ENCODE results near the gene TIAM1.

TIAM1 gene

DNA sequence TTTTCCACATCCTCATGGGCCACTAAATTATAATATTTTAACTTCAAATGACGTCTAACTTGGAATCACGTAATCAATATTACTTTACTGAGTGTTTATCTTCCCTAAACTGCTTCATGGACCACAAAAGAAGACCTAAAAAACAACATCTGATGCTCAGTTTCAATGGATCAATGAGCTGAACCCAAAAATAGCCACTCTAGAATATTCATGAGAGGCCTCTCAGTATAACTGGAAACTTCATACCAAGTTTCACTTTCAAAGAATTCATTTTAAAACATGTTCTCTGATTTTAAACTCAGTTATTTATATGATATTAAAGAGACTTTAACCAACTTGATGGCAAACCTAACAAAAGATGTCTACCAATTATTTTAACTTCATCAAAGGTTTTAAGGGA, 23.7 kb upstream of the TIAM1 start:
- H3K36me3 Mint-ChIP-seq, result no peaks in the 10 kb centered on the region
- no peak for DNase-seq
- H3K27ac Mint-ChIP-seq, result no peak overlapping the region
- no peak for ATAC-seq (replicated peaks)
- peaks cover 3 to 4% of the 10 kb centered on the region in 2 donors for H3K9me3 Mint-ChIP-seq
- peaks cover 9 to 36% of the 10 kb centered on the region in 2 donors for H3K4me1 Mint-ChIP-seq
- no peaks in the 10 kb centered on the region for H3K27me3 Mint-ChIP-seq
- H3K4me3 Mint-ChIP-seq, result no peak overlapping the region

DNA sequence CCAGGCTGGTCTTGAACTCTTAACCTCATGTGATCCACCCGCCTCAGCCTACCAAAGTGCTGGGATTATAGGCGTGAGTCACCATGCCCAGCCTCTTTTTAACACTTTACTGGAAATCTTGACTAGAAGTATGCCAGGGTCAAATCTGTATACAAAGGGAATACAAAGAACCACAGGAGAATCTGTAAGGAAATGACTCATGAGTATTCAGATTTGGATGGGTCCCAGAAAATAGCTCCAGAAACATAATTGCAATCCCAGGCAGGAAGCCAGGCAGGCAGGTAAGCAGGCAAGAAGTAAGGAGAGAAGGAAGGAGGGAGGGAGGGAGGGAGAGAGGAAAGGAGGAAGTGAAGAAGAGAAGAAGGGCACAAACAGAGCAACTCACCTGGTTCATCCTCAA, 22.8 kb upstream of the TIAM1 start:
- H3K36me3 Mint-ChIP-seq, result no peaks in the 10 kb centered on the region
- no peak for ATAC-seq (replicated peaks)

DNA sequence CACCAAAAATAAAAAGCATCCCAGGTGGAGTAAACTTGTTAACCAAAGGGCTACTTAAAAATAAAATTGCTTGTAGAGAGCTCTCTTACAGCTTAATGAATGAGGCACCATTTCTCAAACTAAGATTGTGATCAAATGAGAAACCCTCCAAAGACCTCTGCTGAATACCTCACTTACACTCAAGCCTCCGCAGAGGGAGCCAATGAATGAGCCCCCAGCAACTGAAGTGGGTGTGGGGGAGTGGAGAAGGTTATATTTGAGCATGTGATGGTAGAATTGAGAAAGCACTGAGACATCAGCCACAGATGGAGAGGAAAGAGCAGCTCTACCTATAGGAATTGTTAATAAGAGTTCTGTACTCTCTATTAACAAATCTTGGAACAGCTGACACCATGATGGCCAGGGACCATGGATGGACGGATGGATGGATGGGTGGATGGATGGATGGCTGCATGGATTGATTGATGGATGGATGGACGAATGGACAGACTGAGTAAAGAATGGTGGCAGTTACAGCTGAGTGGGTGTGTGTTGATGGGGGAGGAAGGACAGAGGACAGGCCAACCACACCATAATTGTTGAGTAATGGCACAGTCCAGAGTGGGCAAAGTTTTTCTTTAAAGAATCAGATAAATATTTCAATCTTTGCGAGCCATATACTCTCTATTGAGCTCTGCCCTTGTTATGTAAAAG, 20.3 kb upstream of the TIAM1 start:
- Mint-ChIP-seq H3K4me1 (peaks cover 9 to 37% of the 10 kb centered on the region in 2 donors), H3K27me3 (no peaks in the 10 kb centered on the region), H3K36me3 (peaks cover under 1 to 2% of the 10 kb centered on the region in 2 donors), H3K9me3 (peaks cover 5 to 7% of the 10 kb centered on the region in 2 donors), H3K4me3 (no peak overlapping the region), H3K27ac (peak overlapping the region; percentile 66)
- DNase-seq, result no peak
- peak; percentile 7 to 39 for ATAC-seq (replicated peaks)

More for the DNA sequence above, 22.8 kb upstream of the TIAM1 start:
- no peaks in the 10 kb centered on the region for H3K27me3 Mint-ChIP-seq
- no peak for DNase-seq
- peaks cover 9 to 37% of the 10 kb centered on the region in 2 donors for H3K4me1 Mint-ChIP-seq
- no peak overlapping the region for H3K4me3 Mint-ChIP-seq
- no peak overlapping the region for H3K27ac Mint-ChIP-seq
- H3K9me3 Mint-ChIP-seq, result peaks cover 2 to 4% of the 10 kb centered on the region in 2 donors

DNA sequence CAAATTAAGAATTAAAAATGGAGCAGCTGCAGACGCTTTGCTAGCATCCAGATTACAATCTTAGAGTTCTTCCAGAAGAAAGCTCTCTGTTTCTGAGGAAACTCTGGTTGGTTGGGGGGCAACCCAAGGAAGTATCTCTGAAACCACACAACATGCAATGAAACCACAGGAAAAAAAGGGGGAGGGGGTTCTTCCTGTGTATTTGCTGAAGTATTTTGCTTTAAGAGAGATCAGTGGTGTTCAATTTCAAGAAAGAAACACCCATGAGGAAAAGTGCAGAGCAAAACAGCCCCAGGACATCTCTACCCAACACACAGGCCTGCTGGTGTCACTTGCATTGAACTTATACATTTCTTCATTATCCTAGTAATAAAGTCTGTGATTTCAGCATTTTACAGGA, 19.7 kb upstream of the TIAM1 start:
- Mint-ChIP-seq H3K36me3 (peaks cover 4% of the 10 kb centered on the region in 2 donors), H3K27ac (peak overlapping the region; percentile 9), H3K4me3 (peak overlapping the region; percentile 0 to 5), H3K4me1 (peaks cover 9 to 37% of the 10 kb centered on the region in 2 donors), H3K9me3 (peaks cover 7 to 10% of the 10 kb centered on the region in 2 donors), H3K27me3 (no peaks in the 10 kb centered on the region)
- DNase-seq, result no peak
- ATAC-seq (replicated peaks), result peak; percentile 4 to 51

DNA sequence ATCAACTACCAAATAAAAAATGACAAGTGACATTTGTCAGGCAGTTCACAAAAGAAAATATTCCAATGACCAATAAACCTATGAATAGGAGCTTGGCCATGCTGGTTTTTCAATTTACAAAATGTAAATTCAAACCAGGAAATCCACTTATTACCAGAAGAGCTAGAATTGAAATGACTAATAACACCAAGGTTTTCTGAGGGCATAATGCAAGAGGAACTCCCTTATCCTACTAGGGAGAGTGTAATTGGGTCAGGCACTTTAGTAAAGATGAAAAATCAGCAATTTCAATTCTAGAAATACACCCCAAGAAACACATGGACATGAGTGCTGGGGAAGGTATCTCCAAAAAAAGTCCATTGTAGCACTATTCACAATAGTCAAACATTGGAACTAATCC, 16.7 kb upstream of the TIAM1 start:
- no peak overlapping the region for H3K4me3 Mint-ChIP-seq
- peaks cover 7 to 10% of the 10 kb centered on the region in 2 donors for H3K9me3 Mint-ChIP-seq
- H3K27ac Mint-ChIP-seq, result no peak overlapping the region
- no peaks in the 10 kb centered on the region for H3K27me3 Mint-ChIP-seq
- peaks cover 4 to 6% of the 10 kb centered on the region in 2 donors for H3K36me3 Mint-ChIP-seq
- peaks cover 9 to 24% of the 10 kb centered on the region in 2 donors for H3K4me1 Mint-ChIP-seq
- no peak for ATAC-seq (replicated peaks)
- DNase-seq, result no peak

DNA sequence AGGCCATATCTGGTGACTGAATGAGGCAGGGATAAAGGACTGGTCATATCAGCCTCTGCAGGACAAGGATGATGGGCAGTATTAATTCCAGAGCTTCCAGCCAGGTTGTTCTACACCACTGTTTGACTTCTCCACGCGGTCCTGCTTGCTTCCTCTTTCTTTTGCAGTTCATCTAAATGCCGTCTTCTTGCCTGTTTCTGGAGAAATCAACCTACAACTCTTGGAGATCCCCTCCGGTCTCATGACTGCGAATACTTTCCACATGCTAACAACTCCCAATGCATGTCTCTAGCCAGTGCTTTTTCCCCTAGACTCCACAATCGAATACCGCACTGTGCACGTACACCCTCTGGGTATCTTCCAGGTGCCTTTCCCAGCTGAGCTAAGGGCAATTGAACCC, 14.1 kb upstream of the TIAM1 start:
- peak; percentile 27 for DNase-seq
- Mint-ChIP-seq H3K4me1 (peaks cover 8 to 22% of the 10 kb centered on the region in 2 donors), H3K36me3 (peaks cover 4 to 7% of the 10 kb centered on the region in 2 donors), H3K4me3 (no peak overlapping the region), H3K27ac (no peak overlapping the region), H3K27me3 (no peaks in the 10 kb centered on the region), H3K9me3 (peaks cover 5 to 6% of the 10 kb centered on the region in 2 donors)
- ATAC-seq (replicated peaks), result peak; percentile 40 to 50

DNA sequence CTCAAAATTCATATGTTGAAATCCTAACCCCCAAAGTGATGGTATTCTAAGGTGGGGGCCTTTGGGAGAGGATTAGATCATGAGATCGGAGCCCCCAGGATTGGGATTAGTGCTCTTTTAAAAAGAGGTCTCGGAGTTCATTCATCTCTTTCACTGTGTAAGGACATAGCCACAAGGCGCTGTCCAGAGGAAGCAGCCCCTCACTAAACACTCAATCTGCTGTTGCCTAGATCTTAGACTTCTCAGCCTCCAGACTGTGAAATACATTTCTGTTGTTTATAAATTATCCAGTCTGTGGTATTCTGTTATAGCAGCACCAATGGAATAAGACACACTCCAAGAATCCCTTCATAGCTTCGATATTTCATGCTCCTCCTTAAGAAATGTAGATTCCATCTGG, 12.4 kb upstream of the TIAM1 start:
- peaks cover 5 to 6% of the 10 kb centered on the region in 2 donors for H3K9me3 Mint-ChIP-seq

DNA sequence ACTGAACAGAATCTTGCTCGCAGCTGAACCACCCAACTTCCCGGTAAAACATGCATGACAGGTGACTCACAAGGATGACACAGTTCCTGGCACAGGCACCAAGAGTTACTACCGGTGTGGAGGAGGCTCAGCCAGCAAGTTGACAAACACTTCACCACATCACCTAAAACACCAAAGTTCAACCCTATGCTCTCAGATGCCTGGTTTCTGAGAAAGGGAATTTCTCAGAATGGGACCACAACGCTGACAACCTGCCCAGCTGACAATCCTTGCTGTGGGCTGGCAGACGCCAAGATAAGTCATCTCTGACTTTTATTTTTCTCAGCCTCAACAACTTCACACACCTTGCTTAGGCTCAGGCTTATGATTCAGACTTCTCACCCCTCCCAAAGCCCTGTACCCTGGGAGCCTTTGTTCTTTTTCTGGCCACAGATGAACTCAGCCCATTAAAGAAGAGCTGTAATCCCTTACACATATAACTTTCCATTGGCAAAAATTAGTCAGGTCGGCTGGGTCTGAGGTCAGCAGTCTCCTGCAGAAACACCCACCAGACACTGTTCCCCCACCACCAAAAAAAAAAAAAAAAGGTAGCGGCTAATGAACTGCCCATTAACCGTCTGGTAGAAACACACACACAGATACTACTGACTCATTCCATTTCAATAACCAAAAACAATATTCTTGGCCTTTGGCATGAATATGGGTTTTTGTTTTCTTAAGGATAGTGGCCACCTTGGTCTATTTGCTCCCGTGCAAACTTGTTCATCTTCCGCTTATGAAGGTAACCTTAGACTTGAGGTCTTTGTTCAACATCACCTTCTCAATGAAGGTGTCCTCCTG, 10.8 kb upstream of the TIAM1 start:
- Mint-ChIP-seq H3K4me1 (peaks cover 8 to 22% of the 10 kb centered on the region in 2 donors), H3K27ac (peak overlapping the region; percentile 80), H3K27me3 (no peaks in the 10 kb centered on the region), H3K4me3 (peak overlapping the region in 1 of 2 donors; percentile 15), H3K36me3 (peaks cover 4 to 7% of the 10 kb centered on the region in 2 donors), H3K9me3 (peaks cover 6% of the 10 kb centered on the region in 2 donors)
- DNase-seq, result peak; percentile 67
- ATAC-seq (replicated peaks), result peak; percentile 88

More for the DNA sequence above, 12.4 kb upstream of the TIAM1 start:
- no peak overlapping the region for H3K27ac Mint-ChIP-seq
- ATAC-seq (replicated peaks) (no peak), DNase-seq (no peak)
- H3K4me1 Mint-ChIP-seq, result peaks cover 8 to 22% of the 10 kb centered on the region in 2 donors
- H3K27me3 Mint-ChIP-seq, result no peaks in the 10 kb centered on the region
- peaks cover 4 to 7% of the 10 kb centered on the region in 2 donors for H3K36me3 Mint-ChIP-seq
- no peak overlapping the region for H3K4me3 Mint-ChIP-seq

DNA sequence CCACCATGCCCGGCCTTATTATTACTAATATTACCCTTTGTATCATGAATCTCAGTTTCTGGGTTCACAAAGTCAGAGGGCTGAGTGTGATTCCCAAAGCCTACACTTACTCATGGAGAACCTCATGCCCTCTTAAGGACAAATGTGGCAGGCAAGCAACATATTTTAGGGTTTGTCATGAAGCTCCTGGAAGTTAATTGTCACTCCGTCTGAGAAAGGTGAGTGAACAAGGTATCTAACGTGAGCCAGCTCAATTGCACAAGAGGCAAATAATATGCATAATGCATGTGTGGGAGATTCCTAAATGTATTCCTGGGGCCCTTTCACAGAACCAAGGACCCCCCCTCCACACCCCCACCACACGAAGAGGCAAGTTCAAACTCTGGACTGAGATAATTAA, 10.1 kb upstream of the TIAM1 start:
- H3K36me3 Mint-ChIP-seq, result peaks cover under 1 to 3% of the 10 kb centered on the region in 2 donors
- H3K9me3 Mint-ChIP-seq, result peaks cover under 1 to 3% of the 10 kb centered on the region in 2 donors
- no peaks in the 10 kb centered on the region for H3K27me3 Mint-ChIP-seq
- H3K27ac Mint-ChIP-seq, result peak overlapping the region; percentile 80
- H3K4me3 Mint-ChIP-seq, result no peak overlapping the region
- DNase-seq (no peak), ATAC-seq (replicated peaks) (no peak)
- peaks cover 8 to 22% of the 10 kb centered on the region in 2 donors for H3K4me1 Mint-ChIP-seq

DNA sequence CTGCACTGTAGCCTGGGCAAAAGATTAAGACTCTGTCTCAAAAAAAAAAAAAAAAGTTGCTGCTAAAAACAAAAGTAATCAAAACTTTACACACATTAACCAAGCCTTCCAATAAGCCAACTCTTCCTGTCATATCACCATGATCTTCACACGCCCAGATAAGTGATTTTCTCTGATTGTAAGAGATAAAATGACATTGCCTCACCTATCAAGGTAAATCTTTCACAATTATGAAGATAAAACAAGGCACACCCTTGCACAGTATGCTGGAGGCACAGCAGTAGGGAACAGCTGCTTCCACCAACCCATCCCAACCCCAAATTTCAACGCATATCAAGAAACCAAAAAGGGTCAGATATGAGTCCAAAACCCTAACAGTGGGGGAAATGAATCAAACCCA, 8.8 kb upstream of the TIAM1 start:
- peaks cover 0 to 3% of the 10 kb centered on the region in 2 donors for H3K9me3 Mint-ChIP-seq
- H3K36me3 Mint-ChIP-seq, result peaks cover 0 to 3% of the 10 kb centered on the region in 2 donors
- ATAC-seq (replicated peaks) (no peak), DNase-seq (no peak)
- H3K4me3 Mint-ChIP-seq, result no peak overlapping the region
- H3K4me1 Mint-ChIP-seq, result peaks cover 8 to 22% of the 10 kb centered on the region in 2 donors
- no peak overlapping the region for H3K27ac Mint-ChIP-seq
- H3K27me3 Mint-ChIP-seq, result no peaks in the 10 kb centered on the region

DNA sequence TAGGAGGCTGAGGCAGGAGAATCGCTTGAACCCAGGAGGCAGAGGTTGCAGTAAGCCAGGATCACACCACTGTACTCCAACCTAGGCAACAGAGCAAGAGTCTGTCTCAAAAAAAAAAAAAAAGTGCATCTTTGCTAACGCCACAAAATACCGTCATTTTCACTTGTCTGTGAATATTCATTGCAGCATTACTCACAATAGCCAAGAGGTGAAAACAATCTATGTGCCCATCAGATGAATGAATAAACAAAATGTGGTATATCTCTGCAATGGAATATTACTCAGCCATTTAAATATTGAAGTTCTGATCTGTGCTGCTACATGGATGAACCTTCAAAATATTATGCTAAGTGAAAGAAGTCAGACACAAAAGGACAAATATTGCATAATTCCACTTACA, 7.9 kb upstream of the TIAM1 start:
- Mint-ChIP-seq H3K4me1 (peaks cover 8 to 22% of the 10 kb centered on the region in 2 donors), H3K27me3 (no peaks in the 10 kb centered on the region), H3K36me3 (peaks cover 0 to 3% of the 10 kb centered on the region in 2 donors), H3K27ac (no peak overlapping the region), H3K9me3 (peaks cover 0 to 3% of the 10 kb centered on the region in 2 donors), H3K4me3 (no peak overlapping the region)
- DNase-seq (no peak), ATAC-seq (replicated peaks) (no peak)

DNA sequence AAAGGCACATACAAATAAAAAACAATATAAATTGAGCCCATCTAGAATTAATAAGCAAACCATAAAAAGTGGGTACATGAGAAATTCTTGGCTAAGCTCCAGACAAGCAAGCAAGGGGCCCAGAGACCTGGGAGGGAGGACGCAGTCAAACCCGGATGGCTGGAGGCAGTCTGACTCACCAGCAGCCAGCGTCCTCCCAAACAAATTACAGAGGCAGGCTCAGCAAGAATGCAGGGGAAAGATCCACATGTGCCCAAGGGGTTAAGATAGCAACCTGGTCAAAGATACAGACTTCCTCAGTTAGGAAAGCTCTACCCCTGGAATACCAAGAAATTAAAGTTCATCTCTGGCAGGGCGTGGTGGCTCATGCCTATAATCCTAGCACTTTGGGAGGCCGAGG, 7.4 kb upstream of the TIAM1 start:
- ATAC-seq (replicated peaks) (no peak), DNase-seq (no peak)
- peaks cover 8 to 25% of the 10 kb centered on the region in 2 donors for H3K4me1 Mint-ChIP-seq
- H3K27ac Mint-ChIP-seq, result no peak overlapping the region
- H3K27me3 Mint-ChIP-seq, result peaks cover 0 to 2% of the 10 kb centered on the region in 2 donors
- no peak overlapping the region for H3K4me3 Mint-ChIP-seq
- H3K36me3 Mint-ChIP-seq, result peaks cover 0 to 3% of the 10 kb centered on the region in 2 donors
- peaks cover 0 to 3% of the 10 kb centered on the region in 2 donors for H3K9me3 Mint-ChIP-seq

DNA sequence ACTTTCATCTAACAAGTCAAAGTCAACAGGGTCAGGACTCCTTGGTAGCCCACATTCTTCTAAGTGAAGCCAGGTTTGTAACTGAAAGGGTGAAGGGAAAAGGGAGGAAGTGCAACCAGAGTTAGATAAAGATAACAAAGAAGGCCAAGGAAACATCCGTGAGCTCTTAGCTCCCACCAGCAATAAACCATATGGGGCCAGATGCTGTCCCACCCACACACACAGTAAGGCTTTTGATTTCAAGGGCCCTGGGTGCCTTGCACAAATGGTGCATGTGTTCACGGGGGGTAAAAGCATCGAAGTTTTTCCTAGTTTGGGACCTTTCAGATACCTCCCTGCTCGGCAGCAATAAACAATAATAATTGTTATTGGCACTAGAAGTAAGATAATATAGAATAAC, 5.1 kb upstream of the TIAM1 start:
- Mint-ChIP-seq H3K36me3 (no peaks in the 10 kb centered on the region), H3K9me3 (peaks cover 0 to 3% of the 10 kb centered on the region in 2 donors), H3K4me3 (no peak overlapping the region), H3K27ac (no peak overlapping the region), H3K4me1 (peaks cover 10 to 21% of the 10 kb centered on the region in 2 donors), H3K27me3 (peaks cover 3 to 9% of the 10 kb centered on the region in 2 donors)
- no peak for DNase-seq
- ATAC-seq (replicated peaks), result no peak

DNA sequence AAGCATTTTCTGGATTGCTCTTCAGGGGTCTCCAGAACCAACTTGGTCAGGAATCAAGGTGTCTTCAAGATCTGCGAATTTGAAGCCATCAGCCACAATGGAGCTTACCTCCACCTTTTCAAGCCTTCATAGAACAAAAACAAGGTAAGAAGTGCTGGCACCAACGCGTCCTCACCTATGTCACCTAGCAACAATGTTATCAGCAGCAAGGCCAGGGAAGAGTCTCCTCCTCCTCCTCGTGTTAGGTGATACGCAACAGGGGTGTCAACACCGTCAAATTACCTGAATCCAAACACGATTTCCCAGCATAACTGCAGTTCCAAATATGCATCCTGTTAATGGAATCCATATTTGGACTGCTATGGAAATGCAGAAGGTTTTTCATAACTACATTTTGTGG, 4.1 kb upstream of the TIAM1 start:
- Mint-ChIP-seq H3K27ac (no peak overlapping the region), H3K9me3 (peaks cover 0 to 3% of the 10 kb centered on the region in 2 donors), H3K27me3 (peaks cover 13 to 20% of the 10 kb centered on the region in 2 donors), H3K4me1 (peaks cover 20 to 30% of the 10 kb centered on the region in 2 donors), H3K4me3 (no peak overlapping the region), H3K36me3 (no peaks in the 10 kb centered on the region)
- ATAC-seq (replicated peaks), result no peak
- no peak for DNase-seq
